ENCODE results near the gene TDG. TPM values are rescaled to one million over a fixed set of nuclear protein-coding genes. Genes with fewer than 3 reads are reported as not detected.
A peak's percentile ranks its signal among the peaks of the same experiment; 100 is the strongest.

The TDG gene
- total RNA-seq, 2 donors from 2014 or later, result 13.2 to 17.5 TPM

- Histone ChIP-seq H3K4me3 (no peak overlapping the region), H3K27ac (no peak overlapping the region), H3K9me3 (no peaks in the 10 kb centered on the region), H3K27me3 (no peaks in the 10 kb centered on the region), H3K4me1 (peaks cover 4% of the 10 kb centered on the region), H3K36me3 (replicated peaks in 1 of 2; ENCODE audit: insufficient read depth in 1 of 2, low read depth in 2 of 2) (peaks cover 0 to 11% of the 10 kb centered on the region in 2 donors)
- TF ChIP-seq POLR2A (IDR thresholded peaks at IDR 0.05) (no peak), CTCF (IDR thresholded peaks at IDR 0.05) (no peak)
- 73 to 74% methylated on average over 2 of the region's 2 CpGs for WGBS, 2 donors
- intact Hi-C loops (cut with DNase I), result no loop called here
- no peak for ATAC-seq
- DNase-seq, result no peak
These were observed 9.7 kb downstream of the TDG start for GRCh38 chr12:103975368-103975767.

GRCh38 chr12:103978384-103978982 is 12.8 kb downstream of the TDG start:
- 89 to 92% methylated on average over 4 of the region's 4 CpGs for WGBS, 2 donors
- peaks cover 0 to 24% of the 10 kb centered on the region in 2 donors for H3K36me3 ChIP-seq (replicated peaks in 1 of 2; ENCODE audit: insufficient read depth in 1 of 2, low read depth in 2 of 2)
- no peak for ATAC-seq
- intact Hi-C loops (cut with DNase I), result no loop called here
- DNase-seq, result no peak
- no peaks in the 10 kb centered on the region for H3K27me3 ChIP-seq
- no peak overlapping the region for H3K27ac ChIP-seq
- no peaks in the 10 kb centered on the region for H3K4me1 ChIP-seq
- no peak overlapping the region for H3K4me3 ChIP-seq
- H3K9me3 ChIP-seq, result no peaks in the 10 kb centered on the region
- TF ChIP-seq CTCF (IDR thresholded peaks at IDR 0.05) (no peak), POLR2A (IDR thresholded peaks at IDR 0.05) (no peak)

GRCh38 chr12:103986829-103987228 is 21.2 kb downstream of the TDG start:
- TF ChIP-seq CTCF (IDR thresholded peaks at IDR 0.05) (no peak), POLR2A (IDR thresholded peaks at IDR 0.05) (no peak)
- WGBS, 2 donors, result 95 to 97% methylated on average over 2 of the region's 2 CpGs

GRCh38 chr12:103994235-103994634 is 28.6 kb downstream of the TDG start:
- intact Hi-C loops (cut with DNase I), result no loop called here
- TF ChIP-seq CTCF (IDR thresholded peaks at IDR 0.05) (no peak), POLR2A (IDR thresholded peaks at IDR 0.05) (no peak)
- DNase-seq (no peak), ATAC-seq (no peak)
- WGBS, 2 donors, result 61 to 66% methylated on average over 4 of the region's 4 CpGs
- H3K4me1 ChIP-seq, result no peaks in the 10 kb centered on the region
- no peaks in the 10 kb centered on the region for H3K9me3 ChIP-seq
- H3K27ac ChIP-seq, result no peak overlapping the region
- H3K36me3 ChIP-seq (replicated peaks in 1 of 2; ENCODE audit: insufficient read depth in 1 of 2, low read depth in 2 of 2), result peaks cover 0 to 1% of the 10 kb centered on the region in 2 donors
- no peaks in the 10 kb centered on the region for H3K27me3 ChIP-seq
- no peak overlapping the region for H3K4me3 ChIP-seq

More at GRCh38 chr12:103986829-103987228, 21.2 kb downstream of the TDG start:
- Histone ChIP-seq H3K4me3 (no peak overlapping the region), H3K36me3 (replicated peaks in 1 of 2; ENCODE audit: insufficient read depth in 1 of 2, low read depth in 2 of 2) (peaks cover 0 to 41% of the 10 kb centered on the region in 2 donors), H3K27me3 (no peaks in the 10 kb centered on the region), H3K4me1 (no peaks in the 10 kb centered on the region), H3K27ac (no peak overlapping the region), H3K9me3 (no peaks in the 10 kb centered on the region)
- DNase-seq (no peak), ATAC-seq (no peak)
- intact Hi-C loops (cut with DNase I), result no loop called here

GRCh38 chr12:103996595-103996994 is 30.9 kb downstream of the TDG start:
- ATAC-seq (no peak), DNase-seq (peak in 1 of 4 donors; percentile 13)
- Histone ChIP-seq H3K27me3 (no peaks in the 10 kb centered on the region), H3K4me3 (no peak overlapping the region), H3K9me3 (no peaks in the 10 kb centered on the region), H3K27ac (no peak overlapping the region), H3K4me1 (no peaks in the 10 kb centered on the region), H3K36me3 (replicated peaks in 1 of 2; ENCODE audit: insufficient read depth in 1 of 2, low read depth in 2 of 2) (no peaks in the 10 kb centered on the region)
- no peak for TF ChIP-seq POLR2A (IDR thresholded peaks at IDR 0.05)
- TF ChIP-seq CTCF (IDR thresholded peaks at IDR 0.05), result no peak
- intact Hi-C loops (cut with DNase I), result no loop called here
- 67 to 71% methylated on average over 5 of the region's 5 CpGs for WGBS, 2 donors
